Calu3 (cell line): ENCODE data around the gene RPA1. TPM values are rescaled to one million over a fixed set of nuclear protein-coding genes. Genes with fewer than 3 reads are reported as not detected.

ENCODE experiments used
- BruUV-seq: library from RNA; stranded (reverse); fragments of 400-500 nt; replicated peaks from 2 replicates; lab custom pipeline; 2021; lab: Mats Ljungman, UMichigan
- CTCF ChIA-PET: fragments of 300-600 bp; sonication (Branson Sonifier 250); formaldehyde crosslinking; loops from one replicate; lab custom pipeline; 2022; ENCODE audit warnings: antibody characterized with exemption; lab: Charles Lee
- DNase-seq: peaks from one replicate; pipeline ENCODE4 v3.0.0; 2022
- H3K27ac Mint-ChIP-seq: one replicate; pipeline ENCODE4 v1.8.0; 2022; ENCODE audit warnings: mixed read lengths; ENCODE audit not compliant: unreplicated experiment
- H3K27me3 Mint-ChIP-seq: one replicate; pipeline ENCODE4 v1.8.0; 2022; ENCODE audit warnings: mixed read lengths; ENCODE audit not compliant: unreplicated experiment
- H3K36me3 Mint-ChIP-seq: one replicate; pipeline ENCODE4 v1.8.0; 2022; ENCODE audit warnings: mild to moderate bottlenecking, moderate library complexity, mixed read lengths; ENCODE audit not compliant: insufficient read depth, unreplicated experiment
- H3K4me1 Mint-ChIP-seq: one replicate; pipeline ENCODE4 v1.8.0; 2022; ENCODE audit warnings: mild to moderate bottlenecking, low read depth, mixed read lengths; ENCODE audit not compliant: unreplicated experiment
- H3K4me3 Mint-ChIP-seq: one replicate; pipeline ENCODE4 v1.8.0; 2022; ENCODE audit warnings: mild to moderate bottlenecking, low read depth, moderate library complexity, mixed read lengths; ENCODE audit not compliant: unreplicated experiment
- H3K9me3 Mint-ChIP-seq: one replicate; pipeline ENCODE4 v1.8.0; 2022; ENCODE audit warnings: low read depth, mixed read lengths; ENCODE audit not compliant: unreplicated experiment
- CTCF ChIP-seq: fragments of 200-600 bp; IDR thresholded peaks from one replicate; pipeline ENCODE4 v1.8.0; 2022; ENCODE audit warnings: antibody characterized with exemption; ENCODE audit not compliant: unreplicated experiment
- intact Hi-C: fragments of 100-400 bp; cut with micrococcal nuclease; formaldehyde crosslinking; loops from one replicate; pipeline ENCODE4 v1.10.0; 2022; ENCODE audit not compliant: unreplicated experiment
- total RNA-seq: library from RNA; stranded (reverse); gene quantifications from 2 replicates; pipeline ENCODE4 v1.2.3, GENCODE V29; 2022

RPA1 gene
- total RNA-seq, 1 experiment from 2014 or later = 87.5 TPM

GRCh38 chr17:1947229-1947742, 117.5 kb downstream of the RPA1 start:
- H3K4me3 Mint-ChIP-seq = no peak overlapping the region
- DNase-seq = no peak
- H3K27ac Mint-ChIP-seq = no peak overlapping the region
- TF ChIP-seq CTCF = no peak
- peaks cover 8% of the 10 kb centered on the region for H3K4me1 Mint-ChIP-seq
- intact Hi-C loops = no loop called here
- CTCF ChIA-PET = no interaction called here
- H3K9me3 Mint-ChIP-seq = peaks cover 7% of the 10 kb centered on the region
- peaks cover 24% of the 10 kb centered on the region for H3K27me3 Mint-ChIP-seq
- no peaks in the 10 kb centered on the region for H3K36me3 Mint-ChIP-seq
- no TSS peak for BruUV-seq

GRCh38 chr17:1947743-1948516, 118.1 kb downstream of the RPA1 start:
- H3K4me1 Mint-ChIP-seq = peaks cover 8% of the 10 kb centered on the region
- peaks cover 24% of the 10 kb centered on the region for H3K27me3 Mint-ChIP-seq
- no TSS peak for BruUV-seq
- TF ChIP-seq CTCF = no peak
- no peak for DNase-seq
- no peak overlapping the region for H3K4me3 Mint-ChIP-seq
- no peaks in the 10 kb centered on the region for H3K36me3 Mint-ChIP-seq
- peaks cover 7% of the 10 kb centered on the region for H3K9me3 Mint-ChIP-seq
- intact Hi-C loops = no loop called here
- CTCF ChIA-PET = interaction anchor here (0.6 kb wide), 1 partner anchor 847 kb away, joined by 5 read pairs; no protein-coding TSS in a partner anchor
- H3K27ac Mint-ChIP-seq = no peak overlapping the region

GRCh38 chr17:1948517-1948825, 118.7 kb downstream of the RPA1 start:
- intact Hi-C loops = no loop called here
- Mint-ChIP-seq H3K36me3 (no peaks in the 10 kb centered on the region), H3K9me3 (peaks cover 7% of the 10 kb centered on the region), H3K27ac (no peak overlapping the region), H3K27me3 (peaks cover 24% of the 10 kb centered on the region), H3K4me1 (peaks cover 8% of the 10 kb centered on the region), H3K4me3 (no peak overlapping the region)
- no peak for DNase-seq
- no TSS peak for BruUV-seq
- CTCF ChIA-PET = no interaction called here
- no peak for TF ChIP-seq CTCF

Other genes with a start within 250 kb of the RPA1 start
- gene SLC43A2, start 201.2 kb upstream of the RPA1 start, total RNA-seq = 3.3 TPM in 2 replicates
- gene SCARF1, start 184.3 kb upstream of the RPA1 start, total RNA-seq = 0.14 and 0.37 TPM in 2 replicates
- 1.8 and 3.2 TPM in 2 replicates for gene RILP, start 180.1 kb upstream of the RPA1 start, total RNA-seq
- 182 and 206 TPM in 2 replicates for gene PRPF8, start 145.1 kb upstream of the RPA1 start, total RNA-seq
- gene TLCD2, start 119.6 kb upstream of the RPA1 start, total RNA-seq = 5.9 and 6.7 TPM in 2 replicates
- 11.2 and 11.8 TPM in 2 replicates for gene WDR81, start 105.3 kb upstream of the RPA1 start, total RNA-seq
- gene SERPINF2, start 87.1 kb upstream of the RPA1 start, total RNA-seq = 0.54 and 0.76 TPM in 2 replicates
- gene SERPINF1, start 67.9 kb upstream of the RPA1 start, total RNA-seq = not detected in 2 replicates
- gene SMYD4, start 103 bp upstream of the RPA1 start, total RNA-seq = 18.6 and 20.7 TPM in 2 replicates
- gene RTN4RL1, start 195.3 kb downstream of the RPA1 start, total RNA-seq = not detected in 2 replicates
- 24.7 and 29.7 TPM in 2 replicates for gene DPH1, start 200.1 kb downstream of the RPA1 start, total RNA-seq
- gene OVCA2, start 212.0 kb downstream of the RPA1 start, total RNA-seq = 21.0 and 22.1 TPM in 2 replicates
- gene HIC1, start 225.1 kb downstream of the RPA1 start, total RNA-seq = 0.61 and 1.2 TPM in 2 replicates